ENCODE measurements around the gene CRLF1.

CRLF1 gene

GRCh38 chr19:18608102-18608804 lies 1.7 kb upstream of the CRLF1 start:
- H3K27ac ChIP-seq: no peak overlapping the region
- TF ChIP-seq ZFX (IDR thresholded peaks at IDR 0.05; ENCODE audit: borderline replicate concordance): no peak
- TF ChIP-seq CTCF (IDR thresholded peaks at IDR 0.05): no peak

- TF ChIP-seq CTCF (IDR thresholded peaks at IDR 0.05) (no peak), ZFX (IDR thresholded peaks at IDR 0.05; ENCODE audit: borderline replicate concordance) (no peak)
- no peak overlapping the region for H3K27ac ChIP-seq
These were observed 865 bp upstream of the CRLF1 start for GRCh38 chr19:18607226-18608101.

GRCh38 chr19:18605546-18606280 lies 886 bp downstream of the CRLF1 start:
- H3K27ac ChIP-seq: no peak overlapping the region
- TF ChIP-seq ZFX (IDR thresholded peaks at IDR 0.05; ENCODE audit: borderline replicate concordance) (no peak), CTCF (IDR thresholded peaks at IDR 0.05) (no peak)

- no peak overlapping the region for H3K27ac ChIP-seq
- TF ChIP-seq ZFX (IDR thresholded peaks at IDR 0.05; ENCODE audit: borderline replicate concordance): no peak
- TF ChIP-seq CTCF (IDR thresholded peaks at IDR 0.05): no peak
These were observed 1.4 kb downstream of the CRLF1 start for GRCh38 chr19:18605196-18605545.

- H3K27ac ChIP-seq: no peak overlapping the region
- TF ChIP-seq CTCF (IDR thresholded peaks at IDR 0.05) (no peak), ZFX (IDR thresholded peaks at IDR 0.05; ENCODE audit: borderline replicate concordance) (no peak)
These were observed 1.8 kb downstream of the CRLF1 start for GRCh38 chr19:18604820-18605159.

GRCh38 chr19:18603958-18604819 lies 2.4 kb downstream of the CRLF1 start:
- no peak for TF ChIP-seq ZFX (IDR thresholded peaks at IDR 0.05; ENCODE audit: borderline replicate concordance)
- no peak for TF ChIP-seq CTCF (IDR thresholded peaks at IDR 0.05)
- H3K27ac ChIP-seq: no peak overlapping the region

All from 22Rv1 (cell line).